Measurements from ENCODE around the gene INSIG1.

Gene INSIG1

GRCh38 chr7:155286686-155287085 lies 11.0 kb upstream of the INSIG1 start:
- DNase-seq = no peak

- DNase-seq = no peak
These were observed 10.3 kb upstream of the INSIG1 start for GRCh38 chr7:155287284-155287935.

GRCh38 chr7:155288055-155288454 lies 9.6 kb upstream of the INSIG1 start:
- DNase-seq = no peak

GRCh38 chr7:155289107-155289506 lies 8.6 kb upstream of the INSIG1 start:
- no peak for DNase-seq

- no peak for DNase-seq
These were observed 7.7 kb upstream of the INSIG1 start for GRCh38 chr7:155289949-155290501.

GRCh38 chr7:155291045-155291530 lies 6.6 kb upstream of the INSIG1 start:
- no peak for DNase-seq

- no peak for DNase-seq
These were observed 5.9 kb upstream of the INSIG1 start for GRCh38 chr7:155291729-155292128.

- no peak for DNase-seq
These were observed 4.9 kb upstream of the INSIG1 start for GRCh38 chr7:155292680-155293226.

- no peak for DNase-seq
These were observed 3.8 kb upstream of the INSIG1 start for GRCh38 chr7:155293721-155294510.

- DNase-seq = no peak
These were observed 3.2 kb upstream of the INSIG1 start for GRCh38 chr7:155294511-155294778.

GRCh38 chr7:155295511-155295910 lies 2.2 kb upstream of the INSIG1 start:
- DNase-seq = no peak

- DNase-seq = no peak
These were observed 1.5 kb upstream of the INSIG1 start for GRCh38 chr7:155296006-155296787.

- peak; percentile 53 for DNase-seq
These were observed 726 bp upstream of the INSIG1 start for GRCh38 chr7:155296788-155297516.

- DNase-seq = no peak
These were observed 683 bp downstream of the INSIG1 start for GRCh38 chr7:155298288-155298833.

- DNase-seq = peak; percentile 96
These were observed 1.3 kb downstream of the INSIG1 start for GRCh38 chr7:155298834-155299534.

GRCh38 chr7:155299535-155300202 lies 2.0 kb downstream of the INSIG1 start:
- no peak for DNase-seq

GRCh38 chr7:155300641-155301452 lies 3.2 kb downstream of the INSIG1 start:
- DNase-seq = no peak

GRCh38 chr7:155303039-155303593 lies 5.4 kb downstream of the INSIG1 start:
- no peak for DNase-seq

GRCh38 chr7:155303897-155304296 lies 6.2 kb downstream of the INSIG1 start:
- DNase-seq = no peak

Measured in NCI-H1105 treated with DMSO at 0.1 percent for 48 hours (cell line).